Measurements from ENCODE around the gene ASCL5. TPM values are rescaled to one million over a fixed set of nuclear protein-coding genes. Genes with fewer than 3 reads are reported as not detected.

Gene ASCL5
- total RNA-seq, 1 experiment from 2014 or later = 0.31 TPM

DNA sequence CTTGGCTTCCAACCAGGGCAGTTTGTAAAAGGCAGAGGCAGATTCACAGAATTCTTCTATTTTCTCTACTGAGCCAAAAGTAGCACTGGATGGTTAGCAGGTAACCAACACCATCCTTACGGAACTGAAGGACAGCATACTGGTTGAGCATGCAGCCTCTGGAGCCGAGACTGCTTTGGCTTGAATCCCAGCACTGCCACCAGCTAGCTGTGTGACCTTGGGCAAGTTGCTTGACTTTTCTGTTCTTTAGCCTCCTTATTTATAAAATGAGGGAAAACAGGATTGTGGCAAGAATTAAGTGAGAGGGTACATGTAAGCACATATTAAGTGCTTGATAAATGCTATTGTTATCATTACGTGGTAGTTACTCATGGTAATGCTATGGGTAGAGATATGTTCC lies 34.2 kb downstream of the ASCL5 start (continued):
- TF ChIP-seq, protein P1, sequence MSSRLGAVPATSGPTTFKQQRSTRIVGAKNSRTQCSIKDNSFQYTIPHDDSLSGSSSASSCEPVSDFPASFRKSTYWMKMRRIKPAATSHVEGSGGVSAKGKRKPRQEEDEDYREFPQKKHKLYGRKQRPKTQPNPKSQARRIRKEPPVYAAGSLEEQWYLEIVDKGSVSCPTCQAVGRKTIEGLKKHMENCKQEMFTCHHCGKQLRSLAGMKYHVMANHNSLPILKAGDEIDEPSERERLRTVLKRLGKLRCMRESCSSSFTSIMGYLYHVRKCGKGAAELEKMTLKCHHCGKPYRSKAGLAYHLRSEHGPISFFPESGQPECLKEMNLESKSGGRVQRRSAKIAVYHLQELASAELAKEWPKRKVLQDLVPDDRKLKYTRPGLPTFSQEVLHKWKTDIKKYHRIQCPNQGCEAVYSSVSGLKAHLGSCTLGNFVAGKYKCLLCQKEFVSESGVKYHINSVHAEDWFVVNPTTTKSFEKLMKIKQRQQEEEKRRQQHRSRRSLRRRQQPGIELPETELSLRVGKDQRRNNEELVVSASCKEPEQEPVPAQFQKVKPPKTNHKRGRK (CRISPR knock-in tag; IDR thresholded peaks at IDR 0.05; ENCODE audit: borderline replicate concordance) = no peak
- no peak for TF ChIP-seq GRHL2 (CRISPR knock-in tag; IDR thresholded peaks at IDR 0.05; ENCODE audit: insufficient replicate concordance, severe bottlenecking)
- TF ChIP-seq ZNF396 (CRISPR knock-in tag; IDR thresholded peaks at IDR 0.05; ENCODE audit: borderline replicate concordance) = no peak
- TF ChIP-seq TEAD4 (CRISPR knock-in tag; IDR thresholded peaks at IDR 0.05) = no peak

DNA sequence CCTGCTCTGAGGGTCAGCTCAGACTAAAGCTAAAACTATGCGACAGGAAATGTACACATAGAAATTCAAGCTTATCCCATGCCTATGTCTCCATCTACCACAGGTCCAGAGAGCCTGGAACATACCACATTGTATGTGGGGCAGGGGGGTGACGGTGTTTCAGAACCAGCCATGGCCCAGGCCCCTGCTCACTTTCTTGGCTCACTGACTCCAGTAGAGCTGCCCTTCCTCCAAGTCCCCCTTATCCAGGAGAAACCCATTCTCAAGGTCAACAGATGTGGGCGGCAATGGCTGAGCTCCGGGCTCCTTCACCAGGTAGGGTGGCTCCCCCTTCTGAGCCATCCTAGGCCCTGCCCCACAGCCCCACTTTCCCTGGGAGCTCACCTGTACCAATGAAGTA lies 35.7 kb downstream of the ASCL5 start:
- no peaks in the 10 kb centered on the region for H3K27me3 Mint-ChIP-seq (ENCODE audit: low read depth)
- H3K4me3 Mint-ChIP-seq = no peak overlapping the region
- DNase-seq (ENCODE audit: low spot score) (no peak), ATAC-seq (no peak; the same call in 1 of the 2 replicates)
- H3K27ac Mint-ChIP-seq = no peak overlapping the region
- H3K9me3 Mint-ChIP-seq = no peaks in the 10 kb centered on the region
- CTCF ChIA-PET = interaction anchor here (0.7 to 3.0 kb wide), 3 partner anchors 22 to 119 kb away, joined by 3 to 18 read pairs (median 5); no protein-coding TSS in a partner anchor
- POLR2A ChIA-PET = no interaction called here
- H3K4me1 Mint-ChIP-seq = peaks cover 6% of the 10 kb centered on the region; the same call in 1 of the 2 replicates
- TF ChIP-seq, protein P2, sequence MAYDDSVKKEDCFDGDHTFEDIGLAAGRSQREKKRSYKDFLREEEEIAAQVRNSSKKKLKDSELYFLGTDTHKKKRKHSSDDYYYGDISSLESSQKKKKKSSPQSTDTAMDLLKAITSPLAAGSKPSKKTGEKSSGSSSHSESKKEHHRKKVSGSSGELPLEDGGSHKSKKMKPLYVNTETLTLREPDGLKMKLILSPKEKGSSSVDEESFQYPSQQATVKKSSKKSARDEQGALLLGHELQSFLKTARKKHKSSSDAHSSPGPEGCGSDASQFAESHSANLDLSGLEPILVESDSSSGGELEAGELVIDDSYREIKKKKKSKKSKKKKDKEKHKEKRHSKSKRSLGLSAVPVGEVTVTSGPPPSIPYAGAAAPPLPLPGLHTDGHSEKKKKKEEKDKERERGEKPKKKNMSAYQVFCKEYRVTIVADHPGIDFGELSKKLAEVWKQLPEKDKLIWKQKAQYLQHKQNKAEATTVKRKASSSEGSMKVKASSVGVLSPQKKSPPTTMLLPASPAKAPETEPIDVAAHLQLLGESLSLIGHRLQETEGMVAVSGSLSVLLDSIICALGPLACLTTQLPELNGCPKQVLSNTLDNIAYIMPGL (CRISPR knock-in tag; IDR thresholded peaks at IDR 0.05) = no peak
- no peak for TF ChIP-seq JUN (CRISPR knock-in tag; IDR thresholded peaks at IDR 0.05)
- no peak for TF ChIP-seq GTF2I (CRISPR knock-in tag; conservative IDR thresholded peaks at IDR 0.05)
- H3K36me3 Mint-ChIP-seq = no peaks in the 10 kb centered on the region

DNA sequence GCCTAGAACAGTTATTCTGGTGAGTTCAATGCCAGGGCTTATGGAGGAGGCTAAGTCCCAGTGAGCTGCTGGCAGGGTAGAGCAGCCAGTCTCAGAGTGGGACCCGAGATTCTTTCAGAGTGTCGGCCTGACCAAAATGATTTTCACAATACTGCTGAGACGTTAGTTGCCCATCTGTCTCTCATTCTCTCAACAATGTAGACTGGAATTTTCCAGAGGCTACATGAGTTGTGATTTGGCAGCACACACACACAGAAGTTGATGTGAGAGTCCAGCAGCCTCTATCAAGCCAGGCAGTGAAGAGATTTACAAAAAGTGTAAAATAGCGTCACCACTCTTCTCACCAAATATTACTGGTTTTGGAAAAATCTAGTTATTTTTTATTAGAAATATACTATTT lies 36.4 kb downstream of the ASCL5 start:
- no peaks in the 10 kb centered on the region for H3K27me3 Mint-ChIP-seq (ENCODE audit: low read depth)
- ChIA-PET CTCF (interaction anchor here (3.0 kb wide), 1 partner anchor 29 kb away, joined by 18 read pairs; no protein-coding TSS in a partner anchor), POLR2A (no interaction called here)
- no peaks in the 10 kb centered on the region for H3K9me3 Mint-ChIP-seq
- H3K4me3 Mint-ChIP-seq = no peak overlapping the region
- no peak overlapping the region for H3K27ac Mint-ChIP-seq
- no peaks in the 10 kb centered on the region for H3K36me3 Mint-ChIP-seq
- no peak for ATAC-seq
- H3K4me1 Mint-ChIP-seq = peaks cover 6% of the 10 kb centered on the region; the same call in 1 of the 2 replicates
- DNase-seq (ENCODE audit: low spot score) = no peak
- TF ChIP-seq, protein P3, sequence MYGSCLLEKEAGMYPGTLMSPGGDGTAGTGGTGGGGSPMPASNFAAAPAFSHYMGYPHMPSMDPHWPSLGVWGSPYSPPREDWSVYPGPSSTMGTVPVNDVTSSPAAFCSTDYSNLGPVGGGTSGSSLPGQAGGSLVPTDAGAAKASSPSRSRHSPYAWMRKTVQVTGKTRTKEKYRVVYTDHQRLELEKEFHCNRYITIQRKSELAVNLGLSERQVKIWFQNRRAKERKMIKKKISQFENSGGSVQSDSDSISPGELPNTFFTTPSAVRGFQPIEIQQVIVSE (CRISPR knock-in tag; IDR thresholded peaks at IDR 0.05; ENCODE audit: borderline replicate concordance) = no peak
- TF ChIP-seq, protein P4, sequence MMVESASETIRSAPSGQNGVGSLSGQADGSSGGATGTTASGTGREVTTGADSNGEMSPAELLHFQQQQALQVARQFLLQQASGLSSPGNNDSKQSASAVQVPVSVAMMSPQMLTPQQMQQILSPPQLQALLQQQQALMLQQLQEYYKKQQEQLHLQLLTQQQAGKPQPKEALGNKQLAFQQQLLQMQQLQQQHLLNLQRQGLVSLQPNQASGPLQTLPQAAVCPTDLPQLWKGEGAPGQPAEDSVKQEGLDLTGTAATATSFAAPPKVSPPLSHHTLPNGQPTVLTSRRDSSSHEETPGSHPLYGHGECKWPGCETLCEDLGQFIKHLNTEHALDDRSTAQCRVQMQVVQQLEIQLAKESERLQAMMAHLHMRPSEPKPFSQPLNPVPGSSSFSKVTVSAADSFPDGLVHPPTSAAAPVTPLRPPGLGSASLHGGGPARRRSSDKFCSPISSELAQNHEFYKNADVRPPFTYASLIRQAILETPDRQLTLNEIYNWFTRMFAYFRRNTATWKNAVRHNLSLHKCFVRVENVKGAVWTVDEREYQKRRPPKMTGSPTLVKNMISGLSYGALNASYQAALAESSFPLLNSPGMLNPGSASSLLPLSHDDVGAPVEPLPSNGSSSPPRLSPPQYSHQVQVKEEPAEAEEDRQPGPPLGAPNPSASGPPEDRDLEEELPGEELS (CRISPR knock-in tag; IDR thresholded peaks at IDR 0.05) = no peak
- TF ChIP-seq MXD4 (CRISPR knock-in tag; IDR thresholded peaks at IDR 0.05; ENCODE audit: borderline replicate concordance) (no peak), ZNF416 (CRISPR knock-in tag; IDR thresholded peaks at IDR 0.05) (no peak), NFATC4 (CRISPR knock-in tag; IDR thresholded peaks at IDR 0.05) (no peak), OVOL2 (CRISPR knock-in tag; IDR thresholded peaks at IDR 0.05; ENCODE audit: borderline replicate concordance) (no peak), HMGA2 (CRISPR knock-in tag; IDR thresholded peaks at IDR 0.05) (no peak)
- TF ChIP-seq, protein P5, sequence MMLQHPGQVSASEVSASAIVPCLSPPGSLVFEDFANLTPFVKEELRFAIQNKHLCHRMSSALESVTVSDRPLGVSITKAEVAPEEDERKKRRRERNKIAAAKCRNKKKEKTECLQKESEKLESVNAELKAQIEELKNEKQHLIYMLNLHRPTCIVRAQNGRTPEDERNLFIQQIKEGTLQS (CRISPR knock-in tag; conservative IDR thresholded peaks at IDR 0.05) = no peak
- TF ChIP-seq, protein P6, sequence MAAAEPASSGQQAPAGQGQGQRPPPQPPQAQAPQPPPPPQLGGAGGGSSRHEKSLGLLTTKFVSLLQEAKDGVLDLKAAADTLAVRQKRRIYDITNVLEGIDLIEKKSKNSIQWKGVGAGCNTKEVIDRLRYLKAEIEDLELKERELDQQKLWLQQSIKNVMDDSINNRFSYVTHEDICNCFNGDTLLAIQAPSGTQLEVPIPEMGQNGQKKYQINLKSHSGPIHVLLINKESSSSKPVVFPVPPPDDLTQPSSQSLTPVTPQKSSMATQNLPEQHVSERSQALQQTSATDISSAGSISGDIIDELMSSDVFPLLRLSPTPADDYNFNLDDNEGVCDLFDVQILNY (CRISPR knock-in tag; IDR thresholded peaks at IDR 0.05) = no peak
- TF ChIP-seq, protein P7, sequence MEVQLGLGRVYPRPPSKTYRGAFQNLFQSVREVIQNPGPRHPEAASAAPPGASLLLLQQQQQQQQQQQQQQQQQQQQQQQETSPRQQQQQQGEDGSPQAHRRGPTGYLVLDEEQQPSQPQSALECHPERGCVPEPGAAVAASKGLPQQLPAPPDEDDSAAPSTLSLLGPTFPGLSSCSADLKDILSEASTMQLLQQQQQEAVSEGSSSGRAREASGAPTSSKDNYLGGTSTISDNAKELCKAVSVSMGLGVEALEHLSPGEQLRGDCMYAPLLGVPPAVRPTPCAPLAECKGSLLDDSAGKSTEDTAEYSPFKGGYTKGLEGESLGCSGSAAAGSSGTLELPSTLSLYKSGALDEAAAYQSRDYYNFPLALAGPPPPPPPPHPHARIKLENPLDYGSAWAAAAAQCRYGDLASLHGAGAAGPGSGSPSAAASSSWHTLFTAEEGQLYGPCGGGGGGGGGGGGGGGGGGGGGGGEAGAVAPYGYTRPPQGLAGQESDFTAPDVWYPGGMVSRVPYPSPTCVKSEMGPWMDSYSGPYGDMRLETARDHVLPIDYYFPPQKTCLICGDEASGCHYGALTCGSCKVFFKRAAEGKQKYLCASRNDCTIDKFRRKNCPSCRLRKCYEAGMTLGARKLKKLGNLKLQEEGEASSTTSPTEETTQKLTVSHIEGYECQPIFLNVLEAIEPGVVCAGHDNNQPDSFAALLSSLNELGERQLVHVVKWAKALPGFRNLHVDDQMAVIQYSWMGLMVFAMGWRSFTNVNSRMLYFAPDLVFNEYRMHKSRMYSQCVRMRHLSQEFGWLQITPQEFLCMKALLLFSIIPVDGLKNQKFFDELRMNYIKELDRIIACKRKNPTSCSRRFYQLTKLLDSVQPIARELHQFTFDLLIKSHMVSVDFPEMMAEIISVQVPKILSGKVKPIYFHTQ (CRISPR knock-in tag; IDR thresholded peaks at IDR 0.05) = no peak

Measured in WTC11 (cell line).